ENCODE data around the gene PLXNA4.

PLXNA4 gene

DNA sequence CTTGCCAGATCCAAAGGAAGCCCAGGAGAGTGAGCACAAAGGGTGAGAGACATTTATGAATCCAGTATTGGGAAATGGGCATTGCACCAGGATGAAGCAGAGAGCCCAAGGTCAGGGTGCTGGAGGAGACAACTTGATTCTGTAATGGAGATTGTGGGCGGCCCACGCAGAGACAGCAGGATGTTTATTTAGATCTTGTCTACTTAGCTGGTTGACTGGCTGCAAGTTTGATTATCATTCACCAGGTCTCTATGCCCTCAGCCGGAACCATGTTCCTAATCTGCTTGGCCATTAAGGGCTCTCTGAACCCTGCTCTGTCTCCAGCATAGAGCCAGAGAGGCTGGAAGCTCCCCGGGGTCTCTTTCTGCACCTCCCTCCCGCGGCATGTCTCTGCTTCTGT, 188.7 kb downstream of the PLXNA4 start:
- CTCF ChIA-PET, result interaction anchor here (1.7 kb wide), 1 partner anchor 193 kb away, joined by 8 read pairs; no protein-coding TSS in a partner anchor
- Histone ChIP-seq H3K4me3 (ENCODE audit: low read depth, low read length) (no peak overlapping the region), H3K27ac (ENCODE audit: extremely low read depth, low read depth, low read length) (no peak overlapping the region), H3K36me3 (ENCODE audit: control insufficient read depth in 2 of 2, insufficient read depth in 1 of 2, low read length in 2 of 2) (no peaks in the 10 kb centered on the region), H3K4me1 (ENCODE audit: control insufficient read depth, insufficient read depth, low read length) (no peaks in the 10 kb centered on the region), H3K9me3 (ENCODE audit: control insufficient read depth, insufficient read depth, low read depth, low read length) (no peaks in the 10 kb centered on the region)
- POLR2A ChIA-PET, result no interaction called here
- no peak for TF ChIP-seq YY2 (tag by site-specific recombination; IDR thresholded peaks at IDR 0.05)
- TF ChIP-seq ZNF114 (tag by site-specific recombination; IDR thresholded peaks at IDR 0.05), result no peak
- TF ChIP-seq ZNF366 (tag by site-specific recombination; conservative IDR thresholded peaks at IDR 0.05), result no peak
- TF ChIP-seq, protein P1, sequence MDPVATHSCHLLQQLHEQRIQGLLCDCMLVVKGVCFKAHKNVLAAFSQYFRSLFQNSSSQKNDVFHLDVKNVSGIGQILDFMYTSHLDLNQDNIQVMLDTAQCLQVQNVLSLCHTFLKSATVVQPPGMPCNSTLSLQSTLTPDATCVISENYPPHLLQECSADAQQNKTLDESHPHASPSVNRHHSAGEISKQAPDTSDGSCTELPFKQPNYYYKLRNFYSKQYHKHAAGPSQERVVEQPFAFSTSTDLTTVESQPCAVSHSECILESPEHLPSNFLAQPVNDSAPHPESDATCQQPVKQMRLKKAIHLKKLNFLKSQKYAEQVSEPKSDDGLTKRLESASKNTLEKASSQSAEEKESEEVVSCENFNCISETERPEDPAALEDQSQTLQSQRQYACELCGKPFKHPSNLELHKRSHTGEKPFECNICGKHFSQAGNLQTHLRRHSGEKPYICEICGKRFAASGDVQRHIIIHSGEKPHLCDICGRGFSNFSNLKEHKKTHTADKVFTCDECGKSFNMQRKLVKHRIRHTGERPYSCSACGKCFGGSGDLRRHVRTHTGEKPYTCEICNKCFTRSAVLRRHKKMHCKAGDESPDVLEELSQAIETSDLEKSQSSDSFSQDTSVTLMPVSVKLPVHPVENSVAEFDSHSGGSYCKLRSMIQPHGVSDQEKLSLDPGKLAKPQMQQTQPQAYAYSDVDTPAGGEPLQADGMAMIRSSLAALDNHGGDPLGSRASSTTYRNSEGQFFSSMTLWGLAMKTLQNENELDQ (tag by site-specific recombination; IDR thresholded peaks at IDR 0.05; ENCODE audit: low read depth), result no peak
- no peak for TF ChIP-seq ZNF391 (tag by site-specific recombination; IDR thresholded peaks at IDR 0.05; ENCODE audit: borderline replicate concordance, low read depth)
- TF ChIP-seq ZNF558 (tag by site-specific recombination; IDR thresholded peaks at IDR 0.05), result no peak
- TF ChIP-seq HOXA7 (CRISPR knock-in tag; IDR thresholded peaks at IDR 0.05; ENCODE audit: borderline replicate concordance), result no peak
- no peak for TF ChIP-seq ZFP3 (tag by site-specific recombination; IDR thresholded peaks at IDR 0.05; ENCODE audit: low read depth)
- TF ChIP-seq ZNF341 (tag by site-specific recombination; IDR thresholded peaks at IDR 0.05; ENCODE audit: low read depth), result no peak
- TF ChIP-seq ELK4 (IDR thresholded peaks at IDR 0.05; ENCODE audit: borderline replicate concordance, low read depth, low read length), result no peak
- no peak for TF ChIP-seq KLF17 (tag by site-specific recombination; IDR thresholded peaks at IDR 0.05)
- TF ChIP-seq, protein P2, sequence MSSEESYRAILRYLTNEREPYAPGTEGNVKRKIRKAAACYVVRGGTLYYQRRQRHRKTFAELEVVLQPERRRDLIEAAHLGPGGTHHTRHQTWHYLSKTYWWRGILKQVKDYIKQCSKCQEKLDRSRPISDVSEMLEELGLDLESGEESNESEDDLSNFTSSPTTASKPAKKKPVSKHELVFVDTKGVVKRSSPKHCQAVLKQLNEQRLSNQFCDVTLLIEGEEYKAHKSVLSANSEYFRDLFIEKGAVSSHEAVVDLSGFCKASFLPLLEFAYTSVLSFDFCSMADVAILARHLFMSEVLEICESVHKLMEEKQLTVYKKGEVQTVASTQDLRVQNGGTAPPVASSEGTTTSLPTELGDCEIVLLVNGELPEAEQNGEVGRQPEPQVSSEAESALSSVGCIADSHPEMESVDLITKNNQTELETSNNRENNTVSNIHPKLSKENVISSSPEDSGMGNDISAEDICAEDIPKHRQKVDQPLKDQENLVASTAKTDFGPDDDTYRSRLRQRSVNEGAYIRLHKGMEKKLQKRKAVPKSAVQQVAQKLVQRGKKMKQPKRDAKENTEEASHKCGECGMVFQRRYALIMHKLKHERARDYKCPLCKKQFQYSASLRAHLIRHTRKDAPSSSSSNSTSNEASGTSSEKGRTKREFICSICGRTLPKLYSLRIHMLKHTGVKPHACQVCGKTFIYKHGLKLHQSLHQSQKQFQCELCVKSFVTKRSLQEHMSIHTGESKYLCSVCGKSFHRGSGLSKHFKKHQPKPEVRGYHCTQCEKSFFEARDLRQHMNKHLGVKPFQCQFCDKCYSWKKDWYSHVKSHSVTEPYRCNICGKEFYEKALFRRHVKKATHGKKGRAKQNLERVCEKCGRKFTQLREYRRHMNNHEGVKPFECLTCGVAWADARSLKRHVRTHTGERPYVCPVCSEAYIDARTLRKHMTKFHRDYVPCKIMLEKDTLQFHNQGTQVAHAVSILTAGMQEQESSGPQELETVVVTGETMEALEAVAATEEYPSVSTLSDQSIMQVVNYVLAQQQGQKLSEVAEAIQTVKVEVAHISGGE (tag by site-specific recombination; conservative IDR thresholded peaks at IDR 0.05; ENCODE audit: low read depth), result no peak
- no peak for TF ChIP-seq ZSCAN18 (tag by site-specific recombination; IDR thresholded peaks at IDR 0.05)
- TF ChIP-seq ZNF768 (tag by site-specific recombination; IDR thresholded peaks at IDR 0.05), result no peak
- no peak for TF ChIP-seq PRDM4 (tag by site-specific recombination; IDR thresholded peaks at IDR 0.05)

Measured in HEK293 (cell line).